Measurements from ENCODE around the gene LYVE1.

LYVE1 gene

DNA sequence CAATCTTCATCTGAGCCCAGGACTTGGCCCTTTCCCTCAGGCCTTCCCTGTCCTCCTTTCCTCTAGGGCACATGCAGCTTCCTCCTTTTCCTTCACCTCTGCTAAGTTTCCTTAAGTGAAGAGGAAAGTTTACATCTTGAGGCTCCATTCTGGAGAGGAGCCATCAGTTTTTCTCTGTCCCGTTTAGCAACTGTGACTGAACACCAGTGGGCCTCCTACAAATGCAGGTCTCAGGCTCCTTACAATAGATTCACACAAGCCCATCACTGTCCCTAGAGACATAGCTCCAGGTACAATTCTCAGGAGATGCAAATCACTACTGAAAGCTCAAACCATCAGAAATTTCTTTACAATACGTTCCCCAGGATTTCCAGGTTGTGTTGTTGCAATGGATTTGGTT lies 23.3 kb upstream of the LYVE1 start:
- no peak for DNase-seq (ENCODE audit: low spot score)

DNA sequence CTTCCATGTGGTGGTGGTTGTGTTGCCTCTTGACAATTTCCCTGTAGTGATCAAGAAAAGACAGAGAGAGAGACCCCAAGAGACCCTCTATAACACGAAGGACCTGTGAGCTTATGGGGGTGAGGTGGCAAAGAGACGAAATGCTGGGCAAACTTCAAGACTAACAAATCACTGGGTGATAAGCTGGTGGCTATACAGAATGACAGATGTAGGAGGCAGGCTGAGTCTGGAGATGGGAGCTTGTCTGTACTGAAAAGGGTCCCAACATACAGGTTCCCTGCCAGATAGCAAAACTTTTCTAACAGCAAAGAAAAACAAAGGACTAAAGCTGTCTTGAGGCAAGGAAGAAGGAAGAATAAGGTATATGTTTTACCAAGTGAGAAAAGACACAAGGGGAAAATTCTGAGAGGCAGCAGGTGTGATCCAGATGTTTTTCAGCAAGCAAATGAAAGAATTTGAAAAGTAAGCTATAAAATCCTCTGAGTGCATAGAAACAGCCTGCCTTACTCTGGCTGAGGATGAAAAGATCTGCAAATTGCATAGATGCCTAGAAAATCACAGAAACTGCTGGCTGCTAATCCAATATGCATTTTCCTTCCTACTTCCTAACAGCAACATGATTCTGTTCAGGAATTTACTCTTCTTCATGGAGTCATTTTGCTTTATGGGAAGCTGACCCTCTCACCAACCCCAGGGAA lies 21.9 kb upstream of the LYVE1 start:
- no peak for DNase-seq (ENCODE audit: low spot score)

DNA sequence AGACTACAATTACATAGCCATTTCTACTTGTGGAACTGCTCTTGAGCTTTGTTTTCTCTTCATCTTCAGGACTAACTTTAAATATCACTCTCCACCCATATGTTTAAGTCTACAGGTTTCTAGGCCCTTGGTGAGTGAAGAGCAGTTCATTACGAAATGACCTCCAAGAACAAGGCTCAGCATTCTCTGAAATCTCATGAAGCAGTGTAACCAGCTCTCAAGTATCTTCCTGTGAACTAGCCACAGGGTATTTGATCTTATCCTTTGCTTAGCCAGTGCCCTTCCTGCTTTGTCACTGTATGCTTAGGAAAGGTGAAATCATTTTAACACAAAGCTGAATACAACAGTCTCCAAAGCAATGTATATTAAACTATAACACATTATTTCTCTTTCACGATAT lies 20.4 kb upstream of the LYVE1 start:
- DNase-seq (ENCODE audit: low spot score), result no peak

DNA sequence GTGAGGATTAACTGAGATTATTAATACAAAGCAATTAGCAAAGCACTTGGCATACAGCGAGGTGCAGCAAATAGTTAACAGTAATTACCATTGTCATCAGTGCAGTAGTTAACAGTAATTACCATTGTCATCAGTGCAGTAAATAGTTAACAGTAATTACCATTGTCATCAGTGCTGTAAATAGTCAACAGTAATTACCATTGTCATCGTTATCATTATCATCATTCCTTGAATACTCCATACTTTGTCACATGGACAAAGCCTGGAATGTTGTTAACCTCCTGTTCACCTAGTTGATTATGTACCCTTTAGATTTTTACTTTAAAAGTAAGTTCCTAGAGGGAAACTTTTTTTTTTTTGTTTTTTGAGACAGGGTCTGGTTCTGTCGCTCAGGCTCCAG lies 19.5 kb upstream of the LYVE1 start:
- no peak for DNase-seq (ENCODE audit: low spot score)

DNA sequence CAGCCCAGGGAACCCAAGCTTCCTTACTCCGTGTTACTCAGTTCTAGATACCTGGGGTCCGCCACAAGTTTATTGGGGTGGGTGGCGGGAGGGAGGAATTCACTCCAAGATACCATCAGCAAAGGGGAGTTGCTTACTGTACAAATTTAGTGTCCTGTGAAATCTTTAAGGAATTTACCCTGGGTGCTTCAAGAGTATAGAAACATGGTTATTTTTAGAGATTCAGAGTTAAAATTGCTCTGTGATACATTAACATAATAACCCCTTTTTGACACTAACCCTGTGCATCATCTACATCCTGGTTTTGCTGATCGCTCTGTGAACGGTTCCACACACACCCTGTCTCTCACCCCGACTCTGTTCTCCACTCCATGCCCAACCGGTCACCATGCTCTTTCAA lies 18.9 kb upstream of the LYVE1 start:
- no peak for DNase-seq (ENCODE audit: low spot score)

DNA sequence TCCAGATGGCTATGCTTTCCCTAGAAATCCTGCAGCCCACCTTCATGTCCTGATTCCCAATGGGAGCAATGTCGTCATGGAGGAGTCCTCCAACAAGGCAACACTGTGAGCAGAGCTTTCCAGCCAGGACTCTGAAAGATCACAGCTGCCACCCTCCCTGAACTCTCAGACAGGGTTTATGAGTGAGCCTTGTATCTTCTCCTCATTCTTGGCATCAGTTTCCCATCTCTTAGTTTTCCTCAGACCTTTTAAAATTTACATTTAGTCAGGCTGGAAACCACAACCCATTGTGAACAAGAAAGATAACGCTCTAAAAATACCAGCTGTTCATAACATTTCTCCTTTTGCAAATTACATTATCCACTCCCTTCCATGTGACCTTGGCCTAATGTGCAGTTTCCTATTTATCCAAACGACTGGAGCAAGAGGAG lies 15.6 kb upstream of the LYVE1 start:
- no peak for DNase-seq (ENCODE audit: low spot score)

DNA sequence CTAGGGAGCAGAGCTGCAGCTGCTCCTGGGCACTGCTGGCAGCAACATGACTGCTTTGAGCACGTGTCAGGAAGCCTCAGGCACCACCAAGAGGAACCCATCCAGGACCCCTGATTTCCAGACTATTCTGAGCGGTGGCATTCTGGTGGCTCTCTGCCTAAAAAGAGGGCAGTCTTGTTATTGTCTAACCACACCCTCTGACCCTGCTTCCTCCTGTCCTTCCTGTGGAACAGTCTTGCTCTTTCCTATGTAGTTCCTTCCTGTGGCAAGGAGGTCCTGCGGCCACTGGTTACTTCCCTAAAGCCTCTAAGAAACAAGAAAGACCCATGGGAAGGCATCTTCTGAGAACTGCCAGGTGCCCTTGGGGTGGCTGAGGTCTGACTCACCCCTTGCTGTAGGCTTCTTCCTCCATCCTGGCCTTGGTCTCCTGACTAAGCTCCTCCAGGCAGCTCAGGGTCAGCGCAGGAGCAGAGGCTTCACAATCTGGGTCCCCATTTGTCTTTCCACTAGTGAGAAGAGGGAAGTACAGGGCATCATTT lies 13.1 kb upstream of the LYVE1 start:
- peak; percentile 31 for DNase-seq (ENCODE audit: low spot score)

DNA sequence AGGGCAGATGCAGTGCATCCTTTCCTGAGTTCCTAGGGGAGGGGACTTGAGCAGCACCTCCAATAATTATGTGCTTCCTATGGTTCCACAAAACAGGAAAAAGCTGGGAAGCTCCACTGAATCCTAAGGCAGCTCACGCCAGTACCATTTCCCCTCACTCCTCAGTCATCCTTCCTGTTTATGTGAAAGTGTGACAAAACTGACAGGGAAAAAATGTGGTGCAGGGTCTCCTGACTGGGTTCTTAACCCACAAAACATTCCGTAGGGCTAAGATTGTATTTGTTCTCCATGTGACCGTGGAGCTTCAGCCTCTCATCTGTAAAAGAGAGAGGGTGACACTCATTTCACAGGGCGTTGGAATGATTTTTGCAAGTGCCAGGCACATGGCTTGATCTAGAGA lies 12.2 kb upstream of the LYVE1 start:
- DNase-seq (ENCODE audit: low spot score), result no peak

DNA sequence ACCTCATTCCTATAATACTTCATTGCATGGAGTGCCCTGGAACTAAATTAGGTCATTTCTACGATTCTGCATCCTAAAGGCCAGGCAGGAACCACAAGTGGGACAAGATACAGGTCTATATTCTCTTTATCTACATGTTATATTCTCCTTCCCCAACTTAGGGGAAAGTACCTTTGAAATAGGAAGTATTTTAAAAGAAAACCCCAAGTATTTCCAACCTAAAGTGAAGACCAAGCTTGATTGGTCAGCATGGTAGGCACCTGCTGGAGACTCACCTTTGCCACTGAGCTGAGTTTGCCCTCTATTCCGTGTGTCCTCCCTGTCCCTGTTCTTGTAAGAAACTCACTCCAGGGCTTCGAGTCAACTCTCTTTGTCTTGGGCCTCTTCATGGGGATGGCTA lies 11.2 kb upstream of the LYVE1 start:
- DNase-seq (ENCODE audit: low spot score), result no peak

DNA sequence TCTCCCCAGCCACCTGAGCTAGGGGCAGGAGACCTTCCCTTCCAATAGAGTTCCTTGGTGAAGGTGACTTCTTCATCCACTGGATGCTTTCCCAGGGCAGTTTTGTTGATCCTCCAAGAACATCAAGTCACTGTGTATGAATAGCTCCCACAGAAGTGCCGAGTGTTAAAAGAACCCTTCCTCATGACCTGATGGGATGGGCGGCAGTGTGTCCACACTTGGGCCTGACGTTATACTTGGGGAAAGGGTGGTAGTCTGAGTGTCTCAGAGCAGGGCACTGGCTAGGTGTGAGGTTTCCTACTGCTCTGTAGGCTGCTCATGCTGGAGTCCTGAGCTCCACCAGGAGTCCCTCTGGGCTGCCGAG lies 7.6 kb upstream of the LYVE1 start:
- no peak for DNase-seq (ENCODE audit: low spot score)

DNA sequence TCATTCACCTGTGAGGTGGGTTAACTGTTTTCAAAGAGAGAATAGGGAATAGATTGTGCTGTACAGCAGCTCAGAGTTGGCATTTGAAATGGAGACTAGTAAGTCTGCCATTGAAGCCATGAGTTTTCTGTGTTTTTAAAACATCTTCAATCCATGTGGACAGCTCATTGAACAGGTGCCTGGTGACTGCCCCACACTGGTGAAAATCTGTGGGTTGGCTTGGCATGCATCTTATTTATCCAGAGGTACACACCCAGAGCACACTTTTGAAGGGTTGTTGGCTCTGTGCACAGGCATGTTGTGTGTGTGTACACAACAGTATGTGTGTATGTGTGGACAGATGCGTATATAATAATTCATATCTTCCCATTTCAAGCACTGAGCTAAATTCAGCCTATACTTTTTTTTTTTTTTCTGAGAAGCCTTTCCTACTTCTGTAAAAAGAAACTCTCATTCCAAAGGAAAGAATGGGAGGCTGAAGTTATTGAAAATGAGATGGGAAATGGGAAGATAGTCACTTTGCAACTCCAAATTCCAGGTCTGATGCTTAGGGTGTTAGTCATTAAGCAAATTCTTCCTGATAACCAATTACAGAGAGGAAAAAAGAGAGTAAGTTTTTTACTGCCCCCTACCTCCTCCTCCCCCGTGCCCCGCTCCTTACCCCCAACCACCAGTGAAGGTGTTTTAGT lies 7.0 kb upstream of the LYVE1 start:
- no peak for DNase-seq (ENCODE audit: low spot score)

DNA sequence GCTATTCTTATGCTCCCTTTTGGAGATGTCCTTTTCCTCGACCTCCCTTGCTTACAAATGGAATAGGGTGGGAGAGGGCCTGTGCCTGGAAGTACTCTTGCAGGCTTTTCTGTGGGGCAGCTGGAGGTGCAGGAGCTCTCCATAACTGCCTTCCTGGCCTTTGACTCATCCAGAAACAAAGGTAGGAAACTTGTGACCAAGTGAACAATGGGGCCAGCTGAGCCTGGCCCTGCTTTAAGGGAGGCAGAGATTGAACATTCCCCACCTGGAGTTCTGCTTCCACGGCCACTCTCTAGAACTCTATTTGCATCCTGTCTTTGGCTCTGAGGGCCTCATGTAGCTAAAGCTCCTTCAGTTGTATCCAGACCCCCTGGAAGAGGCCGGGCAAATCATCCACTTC lies 5.1 kb upstream of the LYVE1 start:
- no peak for DNase-seq (ENCODE audit: low spot score)

DNA sequence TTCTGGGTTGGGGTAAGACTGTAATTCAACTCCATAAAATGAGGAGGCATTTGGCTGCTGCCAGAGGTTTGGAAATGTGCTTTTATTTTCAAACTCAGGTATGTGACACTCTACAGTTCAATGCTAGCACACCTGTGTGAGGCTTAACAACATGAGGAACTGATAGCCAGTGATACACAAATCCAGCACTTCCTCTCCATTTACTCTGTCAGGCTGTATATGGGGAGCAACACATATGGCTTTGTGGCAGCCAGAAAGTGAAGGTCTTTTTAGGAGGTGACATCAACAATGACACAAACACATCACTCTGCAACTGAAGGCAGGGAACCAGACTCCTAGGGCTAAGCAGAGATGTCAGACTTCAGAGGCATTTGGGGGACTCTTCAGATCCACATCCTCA lies 4.6 kb upstream of the LYVE1 start:
- no peak for DNase-seq (ENCODE audit: low spot score)

DNA sequence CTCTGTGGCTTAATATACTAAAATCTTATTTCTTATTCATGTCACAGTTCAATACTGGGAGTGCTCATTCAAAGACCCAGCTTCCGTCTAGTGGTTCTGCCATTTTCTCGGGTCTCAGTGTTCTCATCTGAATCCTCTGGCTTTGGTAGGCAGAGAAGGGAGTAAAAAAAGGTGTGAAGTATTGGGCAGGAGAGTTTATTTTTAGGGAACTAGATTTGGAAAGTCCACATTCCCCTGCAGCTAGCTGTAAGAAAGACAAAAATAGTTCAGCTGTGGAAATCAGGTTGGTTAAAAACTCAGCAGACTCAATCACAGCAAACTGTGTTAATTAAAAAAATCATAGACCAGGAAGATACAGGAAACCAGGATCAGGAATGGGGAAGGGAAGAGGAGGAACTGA lies 4.1 kb upstream of the LYVE1 start:
- DNase-seq (ENCODE audit: low spot score), result no peak

DNA sequence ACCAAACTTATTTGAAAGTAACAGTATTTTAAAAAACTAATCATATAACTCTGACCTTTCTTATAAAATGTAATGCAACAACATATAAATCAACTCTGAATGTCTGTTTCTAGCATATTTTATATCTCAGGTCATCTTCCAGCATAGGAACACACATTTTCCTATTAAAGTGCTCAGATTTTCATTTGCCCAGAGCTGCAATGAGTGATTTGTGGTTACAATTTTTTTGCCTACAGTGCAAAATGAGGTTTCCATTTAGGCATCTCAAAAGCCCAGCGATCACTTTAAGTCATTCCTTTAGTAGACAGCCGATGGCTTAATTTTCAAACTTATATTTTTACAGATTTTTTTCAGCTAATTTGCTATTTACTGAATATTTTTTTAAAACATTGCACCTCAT lies 1.0 kb downstream of the LYVE1 start:
- no peak for DNase-seq (ENCODE audit: low spot score)

DNA sequence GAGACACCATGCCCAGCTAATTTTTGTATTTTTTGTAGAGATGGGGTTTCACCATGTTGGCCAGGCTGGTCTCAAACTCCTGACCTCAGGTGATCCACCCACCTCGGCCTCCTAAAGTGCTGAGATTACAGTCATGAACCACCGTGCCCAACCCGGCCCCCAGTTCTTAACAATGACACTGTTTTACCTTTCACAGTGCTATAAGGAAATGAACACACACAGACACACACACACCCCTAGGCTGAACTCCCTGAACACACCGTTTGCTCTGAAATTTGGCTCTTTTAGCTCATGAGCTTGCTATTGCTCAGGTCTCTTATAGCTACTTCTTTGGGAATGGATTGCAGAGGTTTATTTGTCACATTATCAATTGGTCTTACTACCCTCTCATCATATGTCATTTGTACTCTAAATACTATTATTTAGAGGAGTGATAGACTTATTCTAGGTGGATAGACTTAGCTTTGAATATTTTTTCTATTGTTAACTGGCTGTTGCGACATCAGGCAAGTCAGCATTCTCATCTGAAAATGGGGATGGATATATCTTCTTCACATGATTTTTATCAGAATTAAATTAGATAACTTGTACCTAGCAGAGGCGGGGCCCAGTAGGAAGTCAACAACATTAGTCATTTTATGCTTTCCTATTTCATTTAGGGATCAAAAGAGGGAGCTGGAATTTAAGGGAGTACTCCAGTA lies 2.1 kb downstream of the LYVE1 start:
- no peak for DNase-seq (ENCODE audit: low spot score)

DNA sequence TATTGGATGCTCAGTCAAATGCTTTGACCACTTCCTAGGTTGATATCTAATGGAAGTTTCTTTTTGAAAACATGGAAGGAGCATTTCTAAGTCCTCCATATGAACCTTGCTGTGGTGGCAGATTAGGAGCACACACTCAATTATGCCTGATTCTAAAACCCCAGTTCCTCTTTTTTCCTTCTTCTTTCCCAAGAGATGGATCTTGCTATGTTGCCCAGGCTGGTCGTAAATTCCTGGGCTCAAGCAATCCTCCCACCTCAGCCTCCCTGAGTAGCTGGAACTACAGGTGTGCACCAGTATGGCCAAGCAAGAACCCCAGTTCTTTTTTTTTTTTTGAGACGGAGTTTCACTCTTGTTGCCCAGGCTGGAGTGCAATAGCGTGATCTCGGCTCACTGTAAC lies 3.0 kb downstream of the LYVE1 start:
- DNase-seq (ENCODE audit: low spot score), result no peak

DNA sequence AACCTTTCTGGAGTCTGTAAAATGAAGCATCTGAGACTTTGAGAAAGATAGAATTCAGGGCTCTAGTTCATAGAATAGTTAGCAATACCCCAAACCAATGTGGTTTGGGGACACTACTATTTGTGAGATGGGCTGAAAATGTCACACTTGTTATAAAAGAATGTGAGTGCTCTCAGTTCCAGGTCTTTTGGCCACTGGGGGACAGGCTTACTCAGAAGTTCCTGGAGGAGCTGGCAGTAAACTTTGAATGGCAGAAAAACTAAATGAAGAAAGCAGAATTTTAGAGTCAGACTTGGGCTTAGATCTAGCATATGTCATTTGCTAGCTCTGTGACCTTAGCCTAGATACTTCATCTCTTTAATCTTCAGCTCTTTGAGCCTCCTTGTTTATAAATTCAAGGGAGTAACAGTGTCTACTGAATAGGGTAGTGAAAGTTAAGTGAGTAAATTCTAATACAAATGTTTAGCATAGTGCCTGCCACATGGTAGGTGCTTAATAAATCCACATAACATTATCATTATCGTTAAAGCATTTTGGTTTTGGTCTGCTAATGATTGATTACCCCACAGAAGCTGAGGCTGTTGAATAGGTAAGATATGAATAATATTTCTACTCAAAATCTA lies 3.7 kb downstream of the LYVE1 start:
- peak; percentile 32 for DNase-seq (ENCODE audit: low spot score)

DNA sequence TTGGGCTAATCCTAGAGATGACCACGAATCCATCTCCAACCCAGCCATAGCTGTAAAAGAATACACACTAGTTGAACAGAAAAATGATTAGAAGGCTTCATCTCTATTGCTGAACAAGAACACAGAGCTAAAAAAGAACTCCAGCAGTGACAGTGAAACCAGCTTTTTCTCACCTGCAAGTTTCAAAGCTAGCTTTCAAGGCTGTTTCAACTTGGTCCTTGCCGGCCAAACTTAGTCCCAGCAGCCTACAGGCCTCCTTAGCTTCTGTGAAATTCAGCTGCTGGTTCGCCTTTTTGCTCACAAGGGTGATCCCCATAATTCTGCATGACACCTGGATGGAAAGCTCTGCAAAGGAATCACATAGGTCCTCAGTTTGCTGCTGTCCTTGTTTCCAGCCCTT lies 4.4 kb downstream of the LYVE1 start:
- DNase-seq (ENCODE audit: low spot score), result no peak

DNA sequence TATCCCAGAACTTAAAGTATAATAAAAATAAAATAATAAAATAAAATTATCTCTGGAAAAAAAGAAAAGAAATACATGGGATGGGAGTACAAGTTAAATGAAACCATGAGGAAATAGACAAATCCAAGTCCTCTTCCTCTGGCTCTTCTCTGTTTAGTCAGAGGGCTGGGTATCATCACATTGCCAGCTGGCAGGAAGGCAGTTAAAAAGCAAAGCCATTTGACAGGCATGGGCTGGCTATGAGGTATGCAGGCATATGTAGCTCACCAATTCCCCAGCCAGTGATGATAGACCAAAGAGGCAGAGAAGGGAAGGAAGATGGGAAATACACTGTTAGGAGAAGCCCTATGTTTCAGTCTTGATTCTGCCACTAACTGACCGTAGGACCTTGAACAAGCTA lies 6.5 kb downstream of the LYVE1 start:
- DNase-seq (ENCODE audit: low spot score), result no peak

DNA sequence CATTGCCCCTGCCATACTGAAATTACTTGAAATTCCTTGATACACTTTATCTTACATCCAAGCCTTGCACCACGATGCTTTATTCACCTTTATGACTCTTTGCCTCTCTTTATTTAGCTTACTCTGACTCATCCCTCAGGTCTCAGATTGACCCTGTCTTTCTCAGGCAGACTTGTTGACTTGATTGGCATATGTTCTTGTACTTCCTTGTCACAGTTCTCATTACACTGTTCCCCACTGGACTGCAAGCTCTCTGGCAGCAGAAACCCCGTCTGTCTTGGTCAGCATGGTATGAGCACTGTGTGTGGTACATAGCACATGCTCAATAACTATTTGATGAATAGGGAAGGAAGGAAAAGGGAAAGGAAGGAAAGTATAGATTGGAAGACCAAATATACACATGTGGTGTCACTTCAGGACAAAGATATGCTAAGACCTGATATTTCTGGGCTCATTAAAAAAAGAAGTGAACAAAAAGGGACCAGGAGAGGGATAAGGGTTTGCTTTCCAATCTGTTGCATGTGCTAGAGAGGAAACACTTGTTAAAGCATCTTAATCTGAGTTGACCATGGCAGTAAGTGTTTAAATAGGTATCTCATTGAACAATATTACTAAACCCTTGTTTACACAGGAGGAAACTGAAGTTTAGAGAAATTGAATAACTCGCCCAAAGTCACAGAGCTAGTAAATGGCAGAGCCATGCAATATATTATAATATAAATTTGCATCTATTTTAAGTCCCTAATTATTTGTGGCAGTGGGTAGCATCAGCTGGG lies 7.2 kb downstream of the LYVE1 start:
- no peak for DNase-seq (ENCODE audit: low spot score)

DNA sequence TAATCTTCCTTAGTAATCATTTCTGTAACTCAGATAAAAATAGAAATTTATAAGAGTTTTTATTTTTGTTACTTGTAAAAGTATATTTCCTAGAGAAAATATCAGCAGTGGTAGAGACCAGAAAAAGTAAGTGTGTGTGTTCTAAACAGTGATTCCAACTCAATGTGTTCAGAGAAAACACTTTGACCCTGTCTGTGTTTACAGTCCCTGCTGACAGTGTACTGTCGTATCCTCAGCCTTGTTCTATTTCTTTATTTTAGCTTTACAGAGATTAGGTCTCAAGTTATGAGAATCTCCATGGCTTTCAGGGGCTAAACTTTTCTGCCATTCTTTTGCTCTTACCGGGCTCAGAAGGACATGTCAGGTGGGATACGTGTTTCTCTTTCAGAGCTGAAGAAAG lies 10.2 kb downstream of the LYVE1 start:
- no peak for DNase-seq (ENCODE audit: low spot score)

All from AG08395 (cell line).